ENCODE results near the gene CASKIN2.

- TF ChIP-seq CTCF (IDR thresholded peaks at IDR 0.05), result no peak
- TF ChIP-seq POLR2A (IDR thresholded peaks at IDR 0.05), result no peak
These were observed 19.3 kb downstream of the CASKIN2 start for GRCh38 chr17:75496005-75496404.
